Astrocyte (in vitro differentiated cells and primary cell): ENCODE data around the gene ERFE. TPM values are rescaled to one million over a fixed set of nuclear protein-coding genes. Genes with fewer than 3 reads are reported as not detected.

Experiments
- DNase-seq: peaks from one replicate; pipeline ENCODE4 v3.0.0-alpha.2; 2010; ENCODE audit warnings: low read depth
- FAIRE-seq: peaks from 2 replicates; lab custom pipeline; 2011; peaks lifted over from hg19 to GRCh38; lab: Jason Lieb, UNC
- H2AFZ ChIP-seq: 2 replicates; pipeline ENCODE4 v1.6.0; 2012; ENCODE audit warnings: low read depth, low read length, inconsistent platforms
- H3K27ac ChIP-seq: 2 replicates; pipeline ENCODE4 v1.5.1; 2011; ENCODE audit warnings: low read depth, low read length, inconsistent platforms
- H3K27me3 ChIP-seq: 2 replicates; pipeline ENCODE4 v1.6.0; 2011; ENCODE audit warnings: low read length, inconsistent platforms; ENCODE audit not compliant: insufficient read depth
- H3K36me3 ChIP-seq: 2 replicates; pipeline ENCODE4 v1.5.1; 2011; ENCODE audit warnings: low read length, inconsistent platforms; ENCODE audit not compliant: insufficient read depth
- H3K4me1 ChIP-seq: 2 replicates; pipeline ENCODE4 v1.5.1; 2011; ENCODE audit warnings: low read length, inconsistent platforms; ENCODE audit not compliant: insufficient read depth
- H3K4me2 ChIP-seq: 2 replicates; pipeline ENCODE4 v1.6.0; 2012; ENCODE audit warnings: low read length, inconsistent platforms
- H3K4me3 ChIP-seq: 2 replicates; pipeline ENCODE4 v1.5.1; 2011; ENCODE audit warnings: low read depth, mild to moderate bottlenecking, low read length, inconsistent platforms; ENCODE audit not compliant: insufficient read depth
- H3K79me2 ChIP-seq: 2 replicates; pipeline ENCODE4 v1.6.0; 2012; ENCODE audit warnings: mild to moderate bottlenecking, low read length, inconsistent platforms; ENCODE audit not compliant: insufficient read depth
- H3K9ac ChIP-seq: 2 replicates; pipeline ENCODE4 v1.6.0; 2012; ENCODE audit warnings: mild to moderate bottlenecking, low read length, inconsistent platforms
- H3K9me3 ChIP-seq: 2 replicates; pipeline ENCODE4 v1.5.1; 2012; ENCODE audit warnings: low read depth, mild to moderate bottlenecking, low read length, inconsistent platforms; ENCODE audit not compliant: insufficient read depth
- H4K20me1 ChIP-seq: 2 replicates; pipeline ENCODE4 v1.6.0; 2012; ENCODE audit warnings: low read length, inconsistent platforms; ENCODE audit not compliant: insufficient read depth
- H3K27ac Mint-ChIP-seq: one replicate; pipeline ENCODE4 v1.8.0; 2021; ENCODE audit warnings: mild to moderate bottlenecking, mixed read lengths; ENCODE audit not compliant: unreplicated experiment
- H3K27me3 Mint-ChIP-seq: one replicate; pipeline ENCODE4 v1.8.0; 2021; ENCODE audit warnings: low read depth, mixed read lengths; ENCODE audit not compliant: unreplicated experiment
- H3K36me3 Mint-ChIP-seq: one replicate; pipeline ENCODE4 v1.8.0; 2021; ENCODE audit warnings: low read depth, mixed read lengths; ENCODE audit not compliant: unreplicated experiment
- H3K4me1 Mint-ChIP-seq: one replicate; pipeline ENCODE4 v1.8.0; 2021; ENCODE audit warnings: low read depth, mixed read lengths; ENCODE audit not compliant: unreplicated experiment
- H3K4me3 Mint-ChIP-seq: one replicate; pipeline ENCODE4 v1.8.0; 2021; ENCODE audit warnings: mild to moderate bottlenecking, moderate library complexity, mixed read lengths; ENCODE audit not compliant: unreplicated experiment
- H3K9me3 Mint-ChIP-seq: one replicate; pipeline ENCODE4 v1.8.0; 2021; ENCODE audit warnings: mild to moderate bottlenecking, mixed read lengths; ENCODE audit not compliant: unreplicated experiment
- EZH2 ChIP-seq: IDR thresholded peaks from 2 replicates; pipeline ENCODE4 v1.6.1; 2012; ENCODE audit warnings: mild to moderate bottlenecking, low read length, inconsistent platforms; ENCODE audit not compliant: insufficient read depth
- total RNA-seq: library from RNA; stranded (reverse); gene quantifications from 2 replicates; pipeline ENCODE4 v1.2.1, GENCODE V29; 2021
- TF ChIP-seq, protein P1 (sequence below): IDR thresholded peaks from 2 replicates; pipeline ENCODE4 v1.5.1; 2011; ENCODE audit warnings: low read depth, mild to moderate bottlenecking, inconsistent platforms, low read length, moderate library complexity; ENCODE audit not compliant: insufficient read depth

Gene ERFE
- total RNA-seq, 1 donor from 2014 or later = 1.4 TPM

DNA sequence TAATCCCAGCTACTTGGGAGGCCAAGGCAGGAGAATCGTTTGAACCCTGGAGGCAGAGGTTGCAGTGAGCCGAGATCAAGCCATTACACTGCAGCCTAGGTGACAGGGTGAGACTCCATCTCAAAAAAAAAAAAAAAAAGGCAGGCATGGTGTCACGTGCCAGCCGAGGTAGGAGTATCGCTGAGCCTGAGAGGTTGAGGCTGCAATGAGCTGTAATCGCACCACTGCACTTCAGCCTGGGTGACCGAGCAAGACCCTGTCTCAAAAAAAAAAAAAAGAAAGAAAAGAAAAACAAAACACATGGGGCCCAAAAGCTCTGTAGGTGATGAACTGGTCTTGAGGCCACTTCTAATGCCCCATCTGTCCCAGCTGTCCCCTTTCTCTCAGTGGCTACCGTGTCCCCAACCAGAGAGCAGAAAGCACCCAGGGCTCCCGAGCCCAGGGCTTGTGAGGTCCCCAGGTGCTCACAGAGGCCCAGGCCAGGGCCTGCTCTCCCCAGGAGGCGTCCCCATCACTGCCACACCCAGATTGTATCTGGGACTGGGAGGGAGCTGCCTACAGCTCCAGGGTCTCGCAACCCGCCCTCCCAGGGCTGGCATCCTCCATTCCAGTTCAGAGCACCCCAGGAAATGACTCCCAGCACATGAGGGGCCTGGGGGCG lies 11.8 kb upstream of the ERFE start:
- no peak overlapping the region for H3K4me3 ChIP-seq
- H3K9me3 ChIP-seq = no peaks in the 10 kb centered on the region
- no peak overlapping the region for H3K27ac ChIP-seq
- Mint-ChIP-seq H3K4me3 (no peak overlapping the region), H3K27me3 (peaks cover 2% of the 10 kb centered on the region), H3K4me1 (peaks cover 7% of the 10 kb centered on the region), H3K9me3 (no peaks in the 10 kb centered on the region), H3K36me3 (no peaks in the 10 kb centered on the region), H3K27ac (no peak overlapping the region)
- TF ChIP-seq, protein P1, sequence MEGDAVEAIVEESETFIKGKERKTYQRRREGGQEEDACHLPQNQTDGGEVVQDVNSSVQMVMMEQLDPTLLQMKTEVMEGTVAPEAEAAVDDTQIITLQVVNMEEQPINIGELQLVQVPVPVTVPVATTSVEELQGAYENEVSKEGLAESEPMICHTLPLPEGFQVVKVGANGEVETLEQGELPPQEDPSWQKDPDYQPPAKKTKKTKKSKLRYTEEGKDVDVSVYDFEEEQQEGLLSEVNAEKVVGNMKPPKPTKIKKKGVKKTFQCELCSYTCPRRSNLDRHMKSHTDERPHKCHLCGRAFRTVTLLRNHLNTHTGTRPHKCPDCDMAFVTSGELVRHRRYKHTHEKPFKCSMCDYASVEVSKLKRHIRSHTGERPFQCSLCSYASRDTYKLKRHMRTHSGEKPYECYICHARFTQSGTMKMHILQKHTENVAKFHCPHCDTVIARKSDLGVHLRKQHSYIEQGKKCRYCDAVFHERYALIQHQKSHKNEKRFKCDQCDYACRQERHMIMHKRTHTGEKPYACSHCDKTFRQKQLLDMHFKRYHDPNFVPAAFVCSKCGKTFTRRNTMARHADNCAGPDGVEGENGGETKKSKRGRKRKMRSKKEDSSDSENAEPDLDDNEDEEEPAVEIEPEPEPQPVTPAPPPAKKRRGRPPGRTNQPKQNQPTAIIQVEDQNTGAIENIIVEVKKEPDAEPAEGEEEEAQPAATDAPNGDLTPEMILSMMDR = no peak
- TF ChIP-seq EZH2 = no peak
- peaks cover 5% of the 10 kb centered on the region for H3K4me1 ChIP-seq
- no peaks in the 10 kb centered on the region for H3K36me3 ChIP-seq
- FAIRE-seq (no peak), DNase-seq (no peak)
- H4K20me1 ChIP-seq = no peaks in the 10 kb centered on the region
- no peak overlapping the region for H3K4me2 ChIP-seq
- no peaks in the 10 kb centered on the region for H3K79me2 ChIP-seq
- no peak overlapping the region for H3K9ac ChIP-seq
- H3K27me3 ChIP-seq = no peaks in the 10 kb centered on the region
- no peak overlapping the region for H2AFZ ChIP-seq

DNA sequence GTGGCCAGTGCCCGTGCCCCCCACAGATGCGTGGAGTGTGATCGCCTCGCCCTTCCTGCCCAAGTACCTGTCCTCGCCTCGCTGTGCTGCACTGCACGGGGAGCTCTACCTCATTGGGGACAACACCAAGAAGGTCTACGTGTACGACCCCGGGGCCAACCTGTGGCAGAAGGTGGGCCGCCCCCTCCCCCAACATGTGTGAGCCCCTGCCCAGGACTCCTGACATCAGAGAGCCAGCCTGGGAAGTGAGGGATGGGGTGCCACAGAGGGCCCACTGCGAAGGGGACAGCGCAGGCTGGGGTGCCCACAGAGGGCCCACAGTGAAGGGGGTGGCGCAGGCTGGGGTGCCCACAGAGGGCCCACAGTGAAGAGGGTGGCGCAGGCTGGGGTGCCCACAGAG lies 9.8 kb upstream of the ERFE start:
- Mint-ChIP-seq H3K4me3 (no peak overlapping the region), H3K4me1 (peaks cover 2% of the 10 kb centered on the region), H3K9me3 (peaks cover under 1% of the 10 kb centered on the region), H3K36me3 (no peaks in the 10 kb centered on the region), H3K27me3 (peaks cover 3% of the 10 kb centered on the region), H3K27ac (no peak overlapping the region)
- DNase-seq (no peak), FAIRE-seq (no peak)
- Histone ChIP-seq H4K20me1 (no peaks in the 10 kb centered on the region), H3K4me2 (no peak overlapping the region), H3K9ac (no peak overlapping the region), H3K79me2 (no peaks in the 10 kb centered on the region), H3K27ac (no peak overlapping the region), H3K4me1 (peaks cover under 1% of the 10 kb centered on the region), H3K9me3 (no peaks in the 10 kb centered on the region), H3K4me3 (no peak overlapping the region), H2AFZ (no peak overlapping the region), H3K27me3 (no peaks in the 10 kb centered on the region), H3K36me3 (no peaks in the 10 kb centered on the region)
- TF ChIP-seq EZH2 = no peak
- TF ChIP-seq, protein P1 = no peak

DNA sequence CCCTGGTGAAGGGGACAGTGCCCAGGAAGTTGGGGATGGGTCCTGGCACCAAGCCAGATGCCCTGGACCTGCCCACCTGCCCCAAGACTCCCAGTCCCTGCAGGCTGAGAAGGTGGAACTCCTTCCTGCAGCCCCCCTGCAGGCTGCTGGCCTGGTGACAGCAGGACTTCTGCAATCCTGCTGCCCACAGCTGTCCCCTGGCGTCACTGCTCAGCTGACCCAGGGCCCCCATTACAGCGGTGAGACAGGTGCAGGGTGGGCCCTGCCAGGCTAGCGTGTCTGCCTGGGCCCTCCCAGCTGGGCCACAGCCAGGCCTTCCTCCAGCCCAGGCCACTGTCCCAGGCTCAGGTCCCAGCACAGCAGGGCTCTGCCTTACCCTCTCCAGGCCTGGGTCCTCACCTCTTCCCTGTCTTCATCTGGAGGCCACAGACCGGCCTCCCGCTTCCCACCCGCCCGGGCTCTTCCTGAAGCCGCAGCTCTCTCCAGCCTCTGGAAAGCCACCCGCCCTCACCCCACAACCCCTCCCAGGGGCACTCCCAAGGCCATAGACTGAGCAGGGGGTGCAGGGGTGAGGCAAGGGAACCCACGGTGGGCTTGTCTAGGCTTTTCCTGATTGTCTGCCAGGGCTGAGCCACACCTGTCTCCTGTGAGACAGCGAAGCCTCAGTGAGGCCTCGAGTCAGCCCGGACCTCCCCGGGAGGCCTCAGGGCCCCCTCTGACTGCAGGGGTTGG lies 8.8 kb upstream of the ERFE start:
- Mint-ChIP-seq H3K36me3 (peaks cover 2% of the 10 kb centered on the region), H3K4me1 (no peaks in the 10 kb centered on the region), H3K4me3 (no peak overlapping the region), H3K27ac (no peak overlapping the region), H3K27me3 (peaks cover 3% of the 10 kb centered on the region), H3K9me3 (peaks cover 3% of the 10 kb centered on the region)
- FAIRE-seq (no peak), DNase-seq (no peak)
- no peak overlapping the region for H3K27ac ChIP-seq
- H3K4me3 ChIP-seq = no peak overlapping the region
- no peaks in the 10 kb centered on the region for H3K36me3 ChIP-seq
- no peaks in the 10 kb centered on the region for H3K9me3 ChIP-seq
- H2AFZ ChIP-seq = no peak overlapping the region
- no peak overlapping the region for H3K9ac ChIP-seq
- H4K20me1 ChIP-seq = no peaks in the 10 kb centered on the region
- H3K4me1 ChIP-seq = peaks cover under 1% of the 10 kb centered on the region
- TF ChIP-seq, protein P1 = no peak
- no peak for TF ChIP-seq EZH2
- no peak overlapping the region for H3K4me2 ChIP-seq
- no peaks in the 10 kb centered on the region for H3K27me3 ChIP-seq
- no peaks in the 10 kb centered on the region for H3K79me2 ChIP-seq
